Measurements from ENCODE around the gene RHCG. TPM values are rescaled to one million over a fixed set of nuclear protein-coding genes. Genes with fewer than 3 reads are reported as not detected.

The RHCG gene
- total RNA-seq, 2 experiments from 2014 or later = not detected

GRCh38 chr15:89492934-89493631, 3.3 kb downstream of the RHCG start:
- Histone ChIP-seq H4K20me1 (ENCODE audit: insufficient read depth, low read length) (no peaks in the 10 kb centered on the region), H3K4me3 (ENCODE audit: low read depth, low read length, poor library complexity, severe bottlenecking) (no peak overlapping the region), H3K4me1 (ENCODE audit: insufficient read depth, low read length, poor library complexity, severe bottlenecking) (no peaks in the 10 kb centered on the region), H3K9me3 (ENCODE audit: low read length) (no peaks in the 10 kb centered on the region), H3K27ac (ENCODE audit: low read depth, low read length, poor library complexity, severe bottlenecking) (no peak overlapping the region), H3K9me2 (ENCODE audit: insufficient read depth, low read length) (no peaks in the 10 kb centered on the region), H3K79me2 (ENCODE audit: insufficient read depth, low read depth, low read length) (no peaks in the 10 kb centered on the region), H3K36me3 (ENCODE audit: insufficient read depth, low read length) (no peaks in the 10 kb centered on the region), H2AFZ (ENCODE audit: low read length) (no peak overlapping the region), H3K4me2 (ENCODE audit: low read length) (no peak overlapping the region)
- no TSS peak for BruUV-seq (replicated peaks)
- ChIA-PET CTCF (ENCODE audit: unreplicated experiment) (interaction anchor here (0.6 kb wide), 1 partner anchor 9 kb away, joined by 3 read pairs; no protein-coding TSS in a partner anchor), POLR2A (no interaction called here)
- no peak for DNase-seq (ENCODE audit: low spot score)
- TF ChIP-seq EZH2phosphoT487 (IDR thresholded peaks at IDR 0.05; ENCODE audit: borderline replicate concordance, low read depth, low read length) (no peak), CTCF (conservative IDR thresholded peaks at IDR 0.05; ENCODE audit: low read length) (no peak)
- intact Hi-C loops (cut with micrococcal nuclease; ENCODE audit: unreplicated experiment) = loop anchor here (1.0 kb wide), 1 partner anchor 63 kb away; no protein-coding TSS in a partner anchor

GRCh38 chr15:89492111-89492641, 4.2 kb downstream of the RHCG start:
- DNase-seq (ENCODE audit: low spot score) = peak; percentile 29
- Histone ChIP-seq H3K9me3 (ENCODE audit: low read length) (no peaks in the 10 kb centered on the region), H3K4me3 (ENCODE audit: low read depth, low read length, poor library complexity, severe bottlenecking) (no peak overlapping the region), H3K9me2 (ENCODE audit: insufficient read depth, low read length) (no peaks in the 10 kb centered on the region), H3K4me2 (ENCODE audit: low read length) (no peak overlapping the region), H2AFZ (ENCODE audit: low read length) (no peak overlapping the region), H4K20me1 (ENCODE audit: insufficient read depth, low read length) (no peaks in the 10 kb centered on the region), H3K4me1 (ENCODE audit: insufficient read depth, low read length, poor library complexity, severe bottlenecking) (no peaks in the 10 kb centered on the region), H3K36me3 (ENCODE audit: insufficient read depth, low read length) (no peaks in the 10 kb centered on the region), H3K79me2 (ENCODE audit: insufficient read depth, low read depth, low read length) (no peaks in the 10 kb centered on the region), H3K27ac (ENCODE audit: low read depth, low read length, poor library complexity, severe bottlenecking) (no peak overlapping the region)
- CTCF ChIA-PET (ENCODE audit: unreplicated experiment) = interaction anchor here (0.5 kb wide), 1 partner anchor 132 kb away, joined by 3 read pairs; no protein-coding TSS in a partner anchor
- no TSS peak for BruUV-seq (replicated peaks)
- POLR2A ChIA-PET = no interaction called here
- intact Hi-C loops (cut with micrococcal nuclease; ENCODE audit: unreplicated experiment) = loop anchor here (1.0 kb wide), 1 partner anchor 64 kb away; no protein-coding TSS in a partner anchor
- peak; percentile 76 for TF ChIP-seq CTCF (conservative IDR thresholded peaks at IDR 0.05; ENCODE audit: low read length)
- TF ChIP-seq EZH2phosphoT487 (IDR thresholded peaks at IDR 0.05; ENCODE audit: borderline replicate concordance, low read depth, low read length) = no peak

- no peaks in the 10 kb centered on the region for H4K20me1 ChIP-seq (ENCODE audit: insufficient read depth, low read length)
- BruUV-seq (replicated peaks) = no TSS peak
- POLR2A ChIA-PET = interaction anchor here (0.6 kb wide), 1 partner anchor 221 kb away, joined by 6 read pairs; no protein-coding TSS in a partner anchor
- H3K79me2 ChIP-seq (ENCODE audit: insufficient read depth, low read depth, low read length) = no peaks in the 10 kb centered on the region
- no peaks in the 10 kb centered on the region for H3K9me2 ChIP-seq (ENCODE audit: insufficient read depth, low read length)
- no peak for DNase-seq (ENCODE audit: low spot score)
- no peak overlapping the region for H3K4me2 ChIP-seq (ENCODE audit: low read length)
- no peaks in the 10 kb centered on the region for H3K36me3 ChIP-seq (ENCODE audit: insufficient read depth, low read length)
- H3K27ac ChIP-seq (ENCODE audit: low read depth, low read length, poor library complexity, severe bottlenecking) = no peak overlapping the region
- no peak overlapping the region for H2AFZ ChIP-seq (ENCODE audit: low read length)
- no peak for TF ChIP-seq EZH2phosphoT487 (IDR thresholded peaks at IDR 0.05; ENCODE audit: borderline replicate concordance, low read depth, low read length)
- no peak for TF ChIP-seq CTCF (conservative IDR thresholded peaks at IDR 0.05; ENCODE audit: low read length)
- intact Hi-C loops (cut with micrococcal nuclease; ENCODE audit: unreplicated experiment) = no loop called here
- CTCF ChIA-PET (ENCODE audit: unreplicated experiment) = no interaction called here
- no peaks in the 10 kb centered on the region for H3K4me1 ChIP-seq (ENCODE audit: insufficient read depth, low read length, poor library complexity, severe bottlenecking)
- no peak overlapping the region for H3K4me3 ChIP-seq (ENCODE audit: low read depth, low read length, poor library complexity, severe bottlenecking)
- H3K9me3 ChIP-seq (ENCODE audit: low read length) = no peaks in the 10 kb centered on the region
Measured at GRCh38 chr15:89490814-89491315, 5.5 kb downstream of the RHCG start.

Data from OCI-LY7 (cell line).